Loucy (cell line): ENCODE measurements around the gene RAD51B.

Experiments
- H2AFZ ChIP-seq: fragments of 200-600 bp; sonication (generic); 2 replicates; pipeline ENCODE4 v1.6.0; 2016; ENCODE audit warnings: antibody characterized with exemption, mild to moderate bottlenecking, low read length, moderate library complexity
- H3F3A ChIP-seq: fragments of 200-600 bp; 2 replicates; pipeline ENCODE4 v1.6.0; 2016; ENCODE audit warnings: antibody characterized with exemption, low read depth, mild to moderate bottlenecking
- H3K27me3 ChIP-seq: fragments of 200-600 bp; sonication (generic); 2 replicates; pipeline ENCODE4 v1.6.1; 2014; ENCODE audit warnings: low read length, mild to moderate bottlenecking; ENCODE audit not compliant: insufficient read depth, poor library complexity, severe bottlenecking
- H3K36me3 ChIP-seq: fragments of 200-600 bp; sonication (generic); 2 replicates; pipeline ENCODE4 v1.6.1; 2016; ENCODE audit warnings: low read length; ENCODE audit not compliant: insufficient read depth
- H3K4me1 ChIP-seq: fragments of 200-600 bp; sonication (generic); 2 replicates; pipeline ENCODE4 v1.5.1; 2014; ENCODE audit warnings: low read length, mild to moderate bottlenecking; ENCODE audit not compliant: insufficient read depth, poor library complexity, severe bottlenecking
- H3K4me2 ChIP-seq: fragments of 200-600 bp; sonication (generic); 2 replicates; pipeline ENCODE4 v1.6.0; 2014; ENCODE audit warnings: antibody characterized with exemption, low read length, low read depth, mild to moderate bottlenecking; ENCODE audit not compliant: poor library complexity, severe bottlenecking
- H3K4me3 ChIP-seq: fragments of 200-600 bp; sonication (generic); 2 replicates; pipeline ENCODE4 v1.5.1; 2014; ENCODE audit warnings: low read length, mild to moderate bottlenecking, mixed read lengths; ENCODE audit not compliant: poor library complexity, severe bottlenecking
- H3K79me2 ChIP-seq: fragments of 200-600 bp; sonication (generic); 2 replicates; pipeline ENCODE4 v1.6.1; 2014; ENCODE audit warnings: low read length; ENCODE audit not compliant: insufficient read depth
- H3K9ac ChIP-seq: fragments of 200-600 bp; sonication (generic); 2 replicates; pipeline ENCODE4 v1.6.0; 2014; ENCODE audit warnings: mild to moderate bottlenecking, low read depth, low read length, moderate library complexity; ENCODE audit not compliant: poor library complexity, severe bottlenecking
- H3K9me2 ChIP-seq: fragments of 200-600 bp; sonication (generic); replicated peaks from 2 replicates; pipeline ENCODE4 v1.6.1; 2016; ENCODE audit warnings: low read depth, low read length, mixed read lengths
- H3K9me3 ChIP-seq: fragments of 200-600 bp; sonication (generic); 2 replicates; pipeline ENCODE4 v1.6.1; 2014; ENCODE audit warnings: mild to moderate bottlenecking, antibody characterized with exemption, low read length, low read depth; ENCODE audit not compliant: insufficient read depth
- H4K20me1 ChIP-seq: fragments of 200-600 bp; sonication (generic); 2 replicates; pipeline ENCODE4 v1.6.0; 2014; ENCODE audit warnings: antibody characterized with exemption, low read length, mild to moderate bottlenecking; ENCODE audit not compliant: insufficient read depth, poor library complexity, severe bottlenecking
- EZH2phosphoT487 ChIP-seq: fragments of 200-600 bp; IDR thresholded peaks from 2 replicates; pipeline ENCODE4 v1.6.1; 2018; ENCODE audit warnings: antibody characterized with exemption, mild to moderate bottlenecking, moderate library complexity, borderline replicate concordance
- TF ChIP-seq, protein P1 (sequence below): fragments of 200-600 bp; sonication (generic); conservative IDR thresholded peaks from 2 replicates; pipeline ENCODE4 v1.5.1; 2014; ENCODE audit warnings: mild to moderate bottlenecking, antibody characterized with exemption, low read length

RAD51B gene

DNA sequence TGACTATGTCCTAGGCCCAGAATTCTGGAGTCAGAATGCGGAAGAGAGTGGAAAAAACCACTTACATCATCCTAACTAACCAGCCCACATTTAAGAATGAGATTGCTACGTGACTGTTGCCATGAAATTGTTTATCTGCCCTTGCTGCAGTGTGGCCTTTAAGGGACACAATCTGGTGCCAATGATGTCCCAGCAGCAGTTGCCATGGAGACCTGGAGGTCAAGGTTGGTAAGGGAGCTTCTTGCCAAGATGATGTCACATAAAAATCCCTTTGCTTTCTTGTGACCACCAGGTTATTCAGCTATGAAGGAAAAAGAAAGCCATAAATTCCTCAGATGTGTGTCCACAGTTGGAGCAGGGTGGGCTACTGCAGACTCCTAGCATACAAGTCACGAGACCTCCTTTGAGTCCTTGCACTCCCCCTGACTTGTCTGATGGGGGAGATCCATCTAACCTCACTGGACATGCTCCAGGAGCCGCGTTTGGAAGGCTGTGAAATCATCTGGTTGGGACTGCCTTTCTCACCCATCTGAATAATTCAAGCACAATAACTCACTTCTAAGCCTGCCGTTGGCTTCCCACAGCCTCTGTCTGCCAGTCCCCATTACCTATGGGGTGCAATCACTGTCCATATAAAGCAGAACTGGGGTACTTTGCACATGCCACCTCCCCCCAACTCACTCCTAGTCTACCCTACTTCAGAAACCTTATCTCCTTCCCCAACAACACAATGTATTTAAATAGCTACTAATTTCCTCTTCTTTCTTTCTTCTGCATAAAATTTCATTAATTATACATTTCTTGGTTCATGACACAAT, 807.7 kb downstream of the RAD51B start:
- H3K36me3 ChIP-seq: no peaks in the 10 kb centered on the region
- H3K9ac ChIP-seq: no peak overlapping the region
- H3K4me2 ChIP-seq: no peak overlapping the region
- no peaks in the 10 kb centered on the region for H3K79me2 ChIP-seq
- H3K9me2 ChIP-seq: no peaks in the 10 kb centered on the region
- no peak overlapping the region for H2AFZ ChIP-seq
- peaks cover 12% of the 10 kb centered on the region for H3K4me1 ChIP-seq
- H3K4me3 ChIP-seq: no peak overlapping the region
- H3F3A ChIP-seq: no peaks in the 10 kb centered on the region
- no peaks in the 10 kb centered on the region for H3K9me3 ChIP-seq
- no peaks in the 10 kb centered on the region for H4K20me1 ChIP-seq
- TF ChIP-seq, protein P1, sequence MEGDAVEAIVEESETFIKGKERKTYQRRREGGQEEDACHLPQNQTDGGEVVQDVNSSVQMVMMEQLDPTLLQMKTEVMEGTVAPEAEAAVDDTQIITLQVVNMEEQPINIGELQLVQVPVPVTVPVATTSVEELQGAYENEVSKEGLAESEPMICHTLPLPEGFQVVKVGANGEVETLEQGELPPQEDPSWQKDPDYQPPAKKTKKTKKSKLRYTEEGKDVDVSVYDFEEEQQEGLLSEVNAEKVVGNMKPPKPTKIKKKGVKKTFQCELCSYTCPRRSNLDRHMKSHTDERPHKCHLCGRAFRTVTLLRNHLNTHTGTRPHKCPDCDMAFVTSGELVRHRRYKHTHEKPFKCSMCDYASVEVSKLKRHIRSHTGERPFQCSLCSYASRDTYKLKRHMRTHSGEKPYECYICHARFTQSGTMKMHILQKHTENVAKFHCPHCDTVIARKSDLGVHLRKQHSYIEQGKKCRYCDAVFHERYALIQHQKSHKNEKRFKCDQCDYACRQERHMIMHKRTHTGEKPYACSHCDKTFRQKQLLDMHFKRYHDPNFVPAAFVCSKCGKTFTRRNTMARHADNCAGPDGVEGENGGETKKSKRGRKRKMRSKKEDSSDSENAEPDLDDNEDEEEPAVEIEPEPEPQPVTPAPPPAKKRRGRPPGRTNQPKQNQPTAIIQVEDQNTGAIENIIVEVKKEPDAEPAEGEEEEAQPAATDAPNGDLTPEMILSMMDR: no peak
- TF ChIP-seq EZH2phosphoT487: no peak
- H3K27me3 ChIP-seq: no peaks in the 10 kb centered on the region

DNA sequence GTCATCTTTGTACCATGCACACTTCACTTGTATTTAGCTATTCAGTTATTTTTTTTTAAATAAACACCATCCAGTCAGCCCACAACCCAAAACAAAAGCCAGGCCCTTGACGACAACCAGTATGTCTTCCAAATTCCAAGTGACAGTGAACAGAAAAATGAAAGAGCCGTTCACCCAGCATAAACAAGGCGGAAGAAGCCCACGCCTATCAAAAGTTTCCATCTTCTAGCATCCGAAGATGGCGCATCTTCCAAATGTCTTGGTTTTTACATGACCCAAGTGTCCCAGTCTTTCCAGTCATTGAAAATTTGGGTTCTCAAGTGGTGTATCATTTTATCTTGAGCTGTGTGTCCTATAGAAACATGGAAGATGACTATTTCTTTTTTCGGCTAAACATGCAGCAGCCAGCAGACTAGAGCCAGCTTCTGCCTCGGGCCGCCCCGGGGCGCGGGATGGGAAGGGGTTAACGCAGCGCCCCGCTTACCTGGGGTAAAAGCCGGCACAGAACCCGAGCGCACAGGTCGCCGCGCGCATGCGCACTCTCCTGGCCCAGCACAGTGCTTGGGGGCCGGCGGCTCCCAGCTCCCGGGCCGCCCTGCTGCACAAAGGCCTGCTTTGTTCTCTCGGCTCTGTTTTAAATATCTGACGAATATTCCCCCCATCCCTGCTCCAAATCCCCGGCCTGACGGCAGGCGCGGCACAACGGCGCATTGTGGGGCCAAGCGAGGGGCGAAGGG, 808.5 kb downstream of the RAD51B start:
- Histone ChIP-seq H3K27me3 (no peaks in the 10 kb centered on the region), H3K79me2 (no peaks in the 10 kb centered on the region), H3K9ac (no peak overlapping the region), H4K20me1 (no peaks in the 10 kb centered on the region), H3K9me2 (no peaks in the 10 kb centered on the region), H3K4me1 (peaks cover 5% of the 10 kb centered on the region), H3F3A (no peaks in the 10 kb centered on the region), H2AFZ (no peak overlapping the region), H3K4me2 (no peak overlapping the region), H3K9me3 (no peaks in the 10 kb centered on the region), H3K36me3 (no peaks in the 10 kb centered on the region), H3K4me3 (no peak overlapping the region)
- TF ChIP-seq, protein P1: no peak
- TF ChIP-seq EZH2phosphoT487: no peak

DNA sequence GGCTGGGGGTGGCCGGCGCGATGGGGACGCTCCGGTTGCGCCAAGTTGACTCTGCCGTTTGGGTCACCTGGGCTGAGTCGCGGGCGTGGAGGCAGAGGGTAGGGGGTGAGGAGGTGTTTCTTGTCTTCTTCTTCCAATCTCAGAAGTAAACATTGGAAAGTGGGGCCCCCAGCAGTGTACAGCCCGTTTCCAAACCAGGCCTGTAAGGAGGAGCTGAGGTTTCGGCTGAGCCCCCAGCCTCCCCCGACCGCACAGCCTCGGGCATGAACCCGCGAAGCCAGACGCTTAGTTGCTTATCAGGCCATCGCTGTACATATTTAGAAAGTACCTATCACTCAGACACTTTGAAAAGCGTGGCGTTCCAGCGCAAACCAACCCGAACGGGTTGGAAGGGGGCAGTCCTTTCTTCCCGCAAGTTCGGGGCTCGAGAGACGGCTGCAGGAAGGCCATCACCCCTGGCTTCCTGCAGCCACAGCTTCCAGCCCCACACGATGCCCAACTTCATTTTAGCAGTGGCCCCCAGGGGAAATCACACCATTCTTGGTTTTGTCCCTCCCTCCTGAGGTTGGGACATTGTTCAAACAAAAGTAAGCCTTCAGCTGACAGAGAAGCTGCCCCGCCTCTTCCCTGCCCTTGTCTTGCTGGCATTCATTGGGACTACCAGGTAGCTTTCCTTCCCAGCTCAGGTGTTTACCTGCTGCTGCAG, 809.2 kb downstream of the RAD51B start:
- no peak overlapping the region for H3K9ac ChIP-seq

More for the DNA sequence above, 809.2 kb downstream of the RAD51B start:
- H3K4me2 ChIP-seq: no peak overlapping the region
- H3K79me2 ChIP-seq: no peaks in the 10 kb centered on the region
- no peaks in the 10 kb centered on the region for H4K20me1 ChIP-seq
- H3K4me1 ChIP-seq: no peaks in the 10 kb centered on the region
- no peak for TF ChIP-seq EZH2phosphoT487
- TF ChIP-seq, protein P1: no peak
- no peak overlapping the region for H3K4me3 ChIP-seq
- H3K9me2 ChIP-seq: no peaks in the 10 kb centered on the region
- H3K36me3 ChIP-seq: no peaks in the 10 kb centered on the region
- no peaks in the 10 kb centered on the region for H3K27me3 ChIP-seq
- H2AFZ ChIP-seq: no peak overlapping the region
- no peaks in the 10 kb centered on the region for H3K9me3 ChIP-seq
- H3F3A ChIP-seq: no peaks in the 10 kb centered on the region
